ENCODE measurements around the gene SASH1. TPM values are rescaled to one million over a fixed set of nuclear protein-coding genes. Genes with fewer than 3 reads are reported as not detected.

Gene SASH1
- total RNA-seq (2021; ENCODE audit: unreplicated experiment), result 11.7 TPM
- 1.8 and 2.4 TPM in 2 replicates for polyA plus RNA-seq (2012)
- Bru-seq, nascent RNA, result percentile 60 among the genes with signal in this experiment
- BruChase-seq, experiment 1, labeled RNA remaining after a 6-hour chase, result percentile 45 among the genes with signal in this experiment
- BruChase-seq, experiment 2, labeled RNA remaining after a 2-hour chase, result percentile 52 among the genes with signal in this experiment
- long read RNA-seq, full-length matches to known transcripts, result 2 of 13 reads
- long read RNA-seq, partial matches to known transcripts, result 4 of 13 reads
- long read RNA-seq, other reads (novel, unspliced or antisense), result 7 of 13 reads

DNA sequence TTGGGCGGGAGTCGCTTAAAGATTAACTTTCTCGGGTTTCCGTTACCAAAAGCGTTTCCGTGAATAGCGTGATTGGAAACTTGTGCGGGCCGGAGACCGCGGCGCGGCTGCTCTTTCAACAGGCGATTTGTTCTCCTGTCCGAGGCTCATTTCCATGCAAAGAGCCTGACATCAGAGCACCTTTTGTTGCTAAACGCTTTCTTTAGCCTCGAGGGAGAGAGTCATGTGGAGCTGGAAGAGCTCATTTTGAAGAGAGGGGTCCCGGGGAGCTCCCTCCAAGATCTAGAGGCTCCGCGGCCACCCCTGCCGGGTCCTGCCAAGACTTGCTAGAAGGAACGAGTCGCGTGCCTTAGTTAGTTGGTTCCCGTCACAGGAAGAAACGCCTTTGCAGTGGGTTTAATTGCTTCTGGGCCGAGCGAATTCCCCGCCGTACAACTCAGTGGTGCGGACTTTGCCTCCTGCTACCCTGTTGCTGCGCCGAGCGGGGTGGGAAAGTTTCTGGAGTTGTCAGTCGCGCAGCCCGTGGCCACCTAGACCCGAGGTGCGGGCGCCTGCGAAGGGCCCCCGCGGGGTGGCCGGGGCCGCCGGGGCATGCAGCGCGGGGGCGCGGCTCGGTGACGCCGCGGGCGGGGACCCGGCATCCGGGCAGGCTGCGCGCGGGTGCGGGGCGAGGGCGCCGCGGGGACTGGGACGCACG, at the start of gene SASH1:
Gene SASH1 (plus strand): TSS at position 489 of the 697 bp plus-strand sequence. CDS start 230 bp downstream, outside the sequence.
- CTCF ChIA-PET, result no interaction called here
- intact Hi-C loops (cut with micrococcal nuclease), result no loop called here
- peak within 1 kb of the TSS; percentile 58 for H3K27ac ChIP-seq (ENCODE audit: low read depth, low read length)
- peak; percentile 62 for DNase-seq (ENCODE audit: low read depth, low spot score)
- H2AFZ ChIP-seq (ENCODE audit: low read depth, low read length, poor library complexity, severe bottlenecking), result peak within 1 kb of the TSS; percentile 76
- BruUV-seq (replicated peaks), result no TSS peak
- H3K9me2 ChIP-seq (ENCODE audit: insufficient read depth), result no peaks in the 10 kb centered on the region
- H3K27me3 ChIP-seq (ENCODE audit: insufficient read depth, low read length), result no peaks in the 10 kb centered on the region
- ATAC-seq, result peak; percentile 86
- peak within 1 kb of the TSS; percentile 72 for H3K9ac ChIP-seq (ENCODE audit: low read length)
- no peaks in the 10 kb centered on the region for H3K9me3 ChIP-seq (ENCODE audit: control insufficient read depth in 1 of 2, insufficient read depth in 1 of 2, low read depth in 1 of 2, low read length in 2 of 2)
- RAD21 ChIA-PET (ENCODE audit: low non-redundant PET in 1 of 2, low total read pairs in 2 of 2, uncharacterized antibody in 2 of 2, unreplicated experiment in 2 of 2), result interaction anchor here in 1 of 2 experiments (0.7 kb wide), 1 partner anchor 14 kb away, joined by 3 read pairs; no protein-coding TSS in a partner anchor
- H3K4me3 ChIP-seq (replicated peaks in 1 of 2; ENCODE audit: low read depth in 1 of 2, low read length in 2 of 2), result peak within 1 kb of the TSS; percentile 55 to 76
- peak within 1 kb of the TSS; percentile 87 for H3K4me2 ChIP-seq (ENCODE audit: low read length)
- H3K4me1 ChIP-seq (ENCODE audit: control insufficient read depth in 1 of 2, insufficient read depth in 2 of 2, low read length in 2 of 2), result peaks cover 9 to 21% of the 10 kb centered on the region in 2 experiments; a peak in 3 of 4 replicates
- POLR2A ChIA-PET, result no interaction called here
- H4K20me1 ChIP-seq (ENCODE audit: insufficient read depth), result 0 out of 2 replicates have a peak, but pooled peaks cover 3% of the 10 kb centered on the region
- H3K36me3 ChIP-seq (ENCODE audit: control insufficient read depth in 1 of 2, insufficient read depth in 2 of 2, low read length in 2 of 2), result no peaks in the 10 kb centered on the region
- H3K79me2 ChIP-seq (ENCODE audit: insufficient read depth, low read length), result no peaks in the 10 kb centered on the region; the same call in 1 of the 2 replicates
- TF ChIP-seq EZH2phosphoT487 (IDR thresholded peaks at IDR 0.05; ENCODE audit: borderline replicate concordance) (no peak), SP1 (IDR thresholded peaks at IDR 0.05; ENCODE audit: low read depth) (peak; percentile 68), EGR1 (IDR thresholded peaks at IDR 0.05; ENCODE audit: low read depth) (no peak), YY1 (IDR thresholded peaks at IDR 0.05; ENCODE audit: extremely low read depth, insufficient replicate concordance, low read depth, low read length) (peak; percentile 6), ZNF274 (IDR thresholded peaks at IDR 0.05; ENCODE audit: low read depth, low read length) (no peak), POLR2AphosphoS5 (IDR thresholded peaks at IDR 0.05; ENCODE audit: low read depth, low read length) (no peak; the same call in 1 of the 2 replicates), EZH2 (IDR thresholded peaks at IDR 0.05) (no peak), TCF7L2 (IDR thresholded peaks at IDR 0.05; ENCODE audit: borderline replicate concordance, extremely low read depth, insufficient read depth, insufficient read length) (peak; percentile 32), POLR2A (IDR thresholded peaks at IDR 0.05; ENCODE audit: borderline replicate concordance, extremely low read depth, insufficient read depth, insufficient read length) (peak; percentile 63), FOSL1 (IDR thresholded peaks at IDR 0.05; ENCODE audit: low read depth) (no peak), ZFX (IDR thresholded peaks at IDR 0.05) (no peak), RAD21 (IDR thresholded peaks at IDR 0.05; ENCODE audit: low read depth) (no peak), CTCF (IDR thresholded peaks at IDR 0.05 in 2 of 3, conservative IDR thresholded peaks at IDR 0.05 in 1 of 3; ENCODE audit: borderline replicate concordance in 1 of 3, insufficient read depth in 1 of 3, low read depth in 2 of 3, low read length in 2 of 3) (no peak), ZBTB33 (IDR thresholded peaks at IDR 0.05; ENCODE audit: extremely low read depth, insufficient replicate concordance, low read length) (no peak), CEBPB (IDR thresholded peaks at IDR 0.05; ENCODE audit: low read depth) (no peak), JUND (IDR thresholded peaks at IDR 0.05) (no peak), SIN3A (IDR thresholded peaks at IDR 0.05; ENCODE audit: low read depth) (no peak), SRF (IDR thresholded peaks at IDR 0.05; ENCODE audit: low read depth) (no peak), CBX3 (IDR thresholded peaks at IDR 0.05; ENCODE audit: low read depth) (no peak), ELF1 (IDR thresholded peaks at IDR 0.05; ENCODE audit: borderline replicate concordance, low read depth) (no peak)
- TF ChIP-seq, protein P1, sequence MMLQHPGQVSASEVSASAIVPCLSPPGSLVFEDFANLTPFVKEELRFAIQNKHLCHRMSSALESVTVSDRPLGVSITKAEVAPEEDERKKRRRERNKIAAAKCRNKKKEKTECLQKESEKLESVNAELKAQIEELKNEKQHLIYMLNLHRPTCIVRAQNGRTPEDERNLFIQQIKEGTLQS (IDR thresholded peaks at IDR 0.05), result no peak
- TF ChIP-seq, protein P2, sequence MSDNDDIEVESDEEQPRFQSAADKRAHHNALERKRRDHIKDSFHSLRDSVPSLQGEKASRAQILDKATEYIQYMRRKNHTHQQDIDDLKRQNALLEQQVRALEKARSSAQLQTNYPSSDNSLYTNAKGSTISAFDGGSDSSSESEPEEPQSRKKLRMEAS (IDR thresholded peaks at IDR 0.05), result peak; percentile 85
